Measurements from ENCODE around the gene ENTHD1. TPM values are rescaled to one million over a fixed set of nuclear protein-coding genes. Genes with fewer than 3 reads are reported as not detected.

ENTHD1 gene
- total RNA-seq, 2 donors from 2014 or later: not detected

GRCh38 chr22:39721206-39722031 lies 172.1 kb downstream of the ENTHD1 start:
- H3K27ac Mint-ChIP-seq: no peak overlapping the region
- no peaks in the 10 kb centered on the region for H3K36me3 Mint-ChIP-seq (ENCODE audit: low read depth)
- DNase-seq (no peak), ATAC-seq (no peak)
- peaks cover 7% of the 10 kb centered on the region for H3K4me1 Mint-ChIP-seq
- H3K9me3 ChIP-seq (ENCODE audit: control insufficient read depth, low read length, poor library complexity, severe bottlenecking): no peaks in the 10 kb centered on the region
- no peaks in the 10 kb centered on the region for H3K27me3 Mint-ChIP-seq
- no peak overlapping the region for H3K4me3 Mint-ChIP-seq

DNA sequence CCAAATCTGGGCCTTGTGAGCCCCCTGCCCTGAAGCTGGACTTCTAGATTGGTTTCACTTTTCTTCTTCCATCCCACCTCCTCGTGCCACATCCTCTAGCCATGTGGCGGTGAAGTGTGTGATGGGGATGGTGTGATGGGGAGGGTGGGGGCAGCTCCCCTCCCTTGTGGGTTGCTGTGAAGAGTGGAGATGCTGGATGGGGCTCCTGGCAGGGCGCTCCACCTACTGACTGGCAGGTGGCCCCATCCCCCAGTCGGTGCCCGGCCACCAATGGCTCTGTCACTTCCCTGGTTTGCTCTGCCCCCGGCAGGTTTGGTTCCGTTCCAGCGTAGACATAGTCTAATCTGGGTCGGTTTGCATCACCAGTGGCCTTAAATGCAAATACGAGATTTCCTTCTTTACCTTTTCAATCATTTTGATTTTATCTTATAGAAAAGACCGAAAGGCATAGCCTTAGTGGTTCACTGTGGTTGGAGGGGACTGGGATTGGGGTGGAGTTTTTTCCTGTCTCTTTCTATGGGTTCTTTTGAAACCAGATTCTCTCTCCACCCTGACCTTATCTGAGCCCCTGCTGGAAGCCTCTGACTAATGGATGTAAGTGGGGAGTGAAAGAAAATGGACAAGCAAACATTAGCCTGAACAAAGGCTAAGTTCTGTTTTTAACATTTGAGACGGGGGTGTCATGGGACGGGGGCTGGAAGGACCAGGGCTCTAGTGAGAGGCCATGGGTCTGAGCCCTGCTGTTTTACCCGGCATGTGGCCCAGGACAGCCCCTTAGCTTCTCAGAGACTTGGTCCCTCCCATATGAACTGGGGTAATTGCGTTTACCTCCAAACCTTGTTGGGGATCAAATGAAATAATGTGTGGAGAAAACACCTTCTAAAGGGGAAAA lies 173.8 kb downstream of the ENTHD1 start:
- DNase-seq: no peak
- H3K4me1 Mint-ChIP-seq: peaks cover 7% of the 10 kb centered on the region
- H3K27ac Mint-ChIP-seq: peak overlapping the region; percentile 43
- no peak for ATAC-seq
- H3K36me3 Mint-ChIP-seq (ENCODE audit: low read depth): no peaks in the 10 kb centered on the region
- no peaks in the 10 kb centered on the region for H3K27me3 Mint-ChIP-seq
- no peaks in the 10 kb centered on the region for H3K9me3 ChIP-seq (ENCODE audit: control insufficient read depth, low read length, poor library complexity, severe bottlenecking)
- H3K4me3 Mint-ChIP-seq: peak overlapping the region; percentile 21

DNA sequence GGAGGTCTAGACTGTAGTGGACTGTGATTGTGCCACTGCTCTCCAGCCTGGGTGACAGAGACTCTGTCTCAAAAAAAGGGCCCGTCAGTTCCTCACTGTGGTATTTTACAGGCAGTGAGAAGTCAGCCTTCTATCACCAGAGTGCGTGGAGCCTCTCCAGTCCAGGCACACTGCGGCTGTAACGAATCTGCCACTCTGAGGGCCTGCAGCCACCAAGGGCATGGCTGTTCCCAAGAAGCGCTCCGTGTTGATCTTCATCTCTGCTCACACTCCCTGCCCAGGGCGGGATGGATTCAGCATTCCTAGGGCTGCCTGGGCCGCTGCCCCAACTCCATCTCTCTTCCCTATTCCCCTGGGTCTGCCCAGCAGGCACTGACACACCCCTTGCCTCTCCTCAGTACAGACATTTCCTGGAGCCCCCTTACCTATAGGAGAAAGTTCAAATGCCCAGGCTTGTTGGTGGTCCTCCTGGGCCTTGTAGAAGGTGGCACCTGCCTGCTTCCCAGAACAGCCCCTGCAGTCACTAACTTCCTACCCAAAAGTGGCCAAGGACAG lies 174.6 kb downstream of the ENTHD1 start:
- peak overlapping the region; percentile 39 for H3K27ac Mint-ChIP-seq
- H3K4me1 Mint-ChIP-seq: peaks cover 7% of the 10 kb centered on the region
- ATAC-seq (no peak), DNase-seq (no peak)
- peak overlapping the region; percentile 19 for H3K4me3 Mint-ChIP-seq
- H3K27me3 Mint-ChIP-seq: no peaks in the 10 kb centered on the region
- H3K9me3 ChIP-seq (ENCODE audit: control insufficient read depth, low read length, poor library complexity, severe bottlenecking): no peaks in the 10 kb centered on the region
- no peaks in the 10 kb centered on the region for H3K36me3 Mint-ChIP-seq (ENCODE audit: low read depth)

DNA sequence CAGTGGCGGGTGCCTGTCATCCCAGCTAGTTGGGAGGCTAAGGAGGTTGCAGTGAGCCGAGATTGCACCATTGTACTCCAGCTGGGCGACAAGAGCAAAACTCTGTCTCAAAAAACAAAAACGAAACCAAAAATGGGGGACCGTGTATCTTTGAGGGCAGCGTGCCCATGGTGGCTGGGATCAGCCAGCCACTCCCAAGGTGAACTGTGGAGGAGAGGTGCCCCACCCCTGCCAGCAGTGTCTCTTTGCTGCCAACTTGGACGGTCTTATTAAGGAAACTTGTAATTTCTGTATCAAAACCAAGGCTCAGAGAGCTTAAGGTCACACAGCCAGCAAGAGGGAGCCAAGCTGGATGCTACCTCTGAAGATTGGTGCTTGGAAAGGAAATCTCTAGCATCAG lies 175.4 kb downstream of the ENTHD1 start:
- no peaks in the 10 kb centered on the region for H3K36me3 Mint-ChIP-seq (ENCODE audit: low read depth)
- ATAC-seq (no peak), DNase-seq (no peak)
- no peak overlapping the region for H3K27ac Mint-ChIP-seq
- H3K4me1 Mint-ChIP-seq: peaks cover 7% of the 10 kb centered on the region
- H3K9me3 ChIP-seq (ENCODE audit: control insufficient read depth, low read length, poor library complexity, severe bottlenecking): no peaks in the 10 kb centered on the region
- no peak overlapping the region for H3K4me3 Mint-ChIP-seq
- no peaks in the 10 kb centered on the region for H3K27me3 Mint-ChIP-seq

GRCh38 chr22:39717099-39717498 lies 176.5 kb downstream of the ENTHD1 start:
- Mint-ChIP-seq H3K27me3 (no peaks in the 10 kb centered on the region), H3K36me3 (ENCODE audit: low read depth) (no peaks in the 10 kb centered on the region), H3K27ac (no peak overlapping the region), H3K4me1 (peaks cover 3% of the 10 kb centered on the region), H3K4me3 (no peak overlapping the region)
- DNase-seq: no peak
- no peak for ATAC-seq
- H3K9me3 ChIP-seq (ENCODE audit: control insufficient read depth, low read length, poor library complexity, severe bottlenecking): no peaks in the 10 kb centered on the region

- no peaks in the 10 kb centered on the region for H3K9me3 ChIP-seq (ENCODE audit: control insufficient read depth, low read length, poor library complexity, severe bottlenecking)
- H3K4me3 Mint-ChIP-seq: no peak overlapping the region
- H3K27ac Mint-ChIP-seq: no peak overlapping the region
- no peaks in the 10 kb centered on the region for H3K36me3 Mint-ChIP-seq (ENCODE audit: low read depth)
- peaks cover 3% of the 10 kb centered on the region for H3K4me1 Mint-ChIP-seq
- no peaks in the 10 kb centered on the region for H3K27me3 Mint-ChIP-seq
- DNase-seq: no peak
- no peak for ATAC-seq
Observed at GRCh38 chr22:39716534-39716933, 177.0 kb downstream of the ENTHD1 start.

- peaks cover 3% of the 10 kb centered on the region for H3K4me1 Mint-ChIP-seq
- no peaks in the 10 kb centered on the region for H3K9me3 ChIP-seq (ENCODE audit: control insufficient read depth, low read length, poor library complexity, severe bottlenecking)
- ATAC-seq (no peak), DNase-seq (no peak)
- peaks cover 2% of the 10 kb centered on the region for H3K27me3 Mint-ChIP-seq
- no peaks in the 10 kb centered on the region for H3K36me3 Mint-ChIP-seq (ENCODE audit: low read depth)
- H3K4me3 Mint-ChIP-seq: no peak overlapping the region
- H3K27ac Mint-ChIP-seq: no peak overlapping the region
Observed at GRCh38 chr22:39715778-39716495, 177.6 kb downstream of the ENTHD1 start.

DNA sequence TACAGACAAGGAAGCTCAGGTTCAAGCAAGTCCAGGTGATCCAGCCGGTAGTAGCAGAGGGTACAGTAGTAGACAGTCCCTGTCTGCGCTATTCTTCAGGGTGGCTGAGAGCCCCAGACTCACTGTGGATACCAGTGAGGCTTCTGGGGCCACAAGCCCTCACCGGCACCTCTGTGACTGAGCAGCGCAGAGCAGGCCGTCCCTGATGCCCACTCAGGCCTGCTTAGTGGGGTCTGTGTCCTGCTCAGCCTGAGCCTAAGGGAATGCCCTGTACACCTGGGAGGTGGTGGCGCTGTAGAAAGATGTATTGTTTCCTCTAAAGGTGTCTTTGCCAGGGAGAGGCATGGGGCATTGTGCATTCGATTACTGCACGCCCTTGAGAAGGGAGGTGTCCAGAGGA lies 179.2 kb downstream of the ENTHD1 start:
- Mint-ChIP-seq H3K4me3 (no peak overlapping the region), H3K27me3 (peaks cover 11% of the 10 kb centered on the region), H3K36me3 (ENCODE audit: low read depth) (no peaks in the 10 kb centered on the region), H3K27ac (no peak overlapping the region), H3K4me1 (no peaks in the 10 kb centered on the region)
- DNase-seq: no peak
- no peaks in the 10 kb centered on the region for H3K9me3 ChIP-seq (ENCODE audit: control insufficient read depth, low read length, poor library complexity, severe bottlenecking)
- ATAC-seq: no peak

- Mint-ChIP-seq H3K27ac (peak overlapping the region; percentile 19), H3K27me3 (peaks cover 11% of the 10 kb centered on the region), H3K4me1 (peaks cover 1% of the 10 kb centered on the region)
Observed at GRCh38 chr22:39713799-39714290, 179.7 kb downstream of the ENTHD1 start.

DNA sequence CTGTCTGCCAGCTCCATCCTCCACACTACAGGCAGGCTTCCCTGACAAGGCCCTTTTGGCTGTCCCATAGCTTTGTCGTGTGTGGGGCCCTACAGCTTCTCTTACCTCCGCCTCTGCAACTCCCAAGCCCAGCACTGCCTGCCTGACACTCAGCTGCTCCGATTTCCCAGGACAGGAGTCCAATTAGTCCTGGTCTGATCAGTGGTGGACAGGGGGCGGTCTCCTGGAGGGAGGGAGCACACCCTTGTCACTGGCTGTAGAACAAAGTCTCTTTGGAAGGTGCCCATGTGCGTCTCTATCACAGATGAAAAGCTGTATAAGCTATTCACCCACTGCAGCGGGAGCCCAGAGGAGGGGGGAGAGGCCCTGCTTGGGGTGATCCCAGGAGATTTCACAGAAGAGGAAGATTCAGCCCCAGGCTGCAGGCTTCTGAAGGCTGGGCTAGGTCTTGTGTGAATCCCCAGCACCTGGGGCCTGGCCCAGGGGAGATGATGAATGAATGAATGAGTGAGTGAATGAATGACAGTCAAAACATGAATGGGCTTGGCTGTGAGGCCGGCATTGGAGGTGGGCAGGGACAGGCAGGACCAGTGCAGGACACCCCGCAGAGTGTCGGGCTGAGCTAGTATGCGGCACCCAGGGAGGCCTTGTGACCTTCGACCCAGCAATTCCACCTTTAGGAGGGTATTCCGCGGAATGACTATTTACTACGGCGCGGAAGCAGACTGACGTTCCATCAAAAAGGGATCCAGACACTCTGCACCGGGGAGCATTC lies 180.6 kb downstream of the ENTHD1 start:
- no peaks in the 10 kb centered on the region for H3K36me3 Mint-ChIP-seq (ENCODE audit: low read depth)
- H3K9me3 ChIP-seq (ENCODE audit: control insufficient read depth, low read length, poor library complexity, severe bottlenecking): no peaks in the 10 kb centered on the region
- H3K27me3 Mint-ChIP-seq: peaks cover 11% of the 10 kb centered on the region
- H3K4me1 Mint-ChIP-seq: peaks cover 4% of the 10 kb centered on the region
- DNase-seq (no peak), ATAC-seq (no peak)
- no peak overlapping the region for H3K4me3 Mint-ChIP-seq
- H3K27ac Mint-ChIP-seq: no peak overlapping the region

More at GRCh38 chr22:39713799-39714290, 179.7 kb downstream of the ENTHD1 start:
- Mint-ChIP-seq H3K36me3 (ENCODE audit: low read depth) (no peaks in the 10 kb centered on the region), H3K4me3 (no peak overlapping the region)
- DNase-seq: no peak
- ATAC-seq: no peak
- no peaks in the 10 kb centered on the region for H3K9me3 ChIP-seq (ENCODE audit: control insufficient read depth, low read length, poor library complexity, severe bottlenecking)

GRCh38 chr22:39712081-39712480 lies 181.5 kb downstream of the ENTHD1 start:
- no peak overlapping the region for H3K27ac Mint-ChIP-seq
- ATAC-seq: no peak
- no peaks in the 10 kb centered on the region for H3K36me3 Mint-ChIP-seq (ENCODE audit: low read depth)
- no peaks in the 10 kb centered on the region for H3K9me3 ChIP-seq (ENCODE audit: control insufficient read depth, low read length, poor library complexity, severe bottlenecking)
- no peak overlapping the region for H3K4me3 Mint-ChIP-seq
- DNase-seq: no peak
- peaks cover 11% of the 10 kb centered on the region for H3K27me3 Mint-ChIP-seq
- peaks cover 4% of the 10 kb centered on the region for H3K4me1 Mint-ChIP-seq
